OCI-LY1 (cell line): ENCODE measurements around the gene GAK.

Source experiments
- H2AFZ ChIP-seq: fragments of 200-600 bp; sonication (generic), shearing (Covaris generic); 2 replicates; pipeline ENCODE4 v1.6.0; 2014; ENCODE audit warnings: antibody characterized with exemption, mild to moderate bottlenecking, low read length
- H3F3A ChIP-seq: fragments of 200-600 bp; sonication (generic), shearing (Covaris generic); 2 replicates; pipeline ENCODE4 v1.6.0; 2014; ENCODE audit warnings: mild to moderate bottlenecking, antibody characterized with exemption, low read length, moderate library complexity; ENCODE audit not compliant: insufficient read depth
- H3K27ac ChIP-seq: fragments of 200-600 bp; sonication (generic); 2 replicates; pipeline ENCODE4 v1.5.1; 2014; ENCODE audit warnings: low read length, mixed run types, mild to moderate bottlenecking, low read depth; ENCODE audit not compliant: poor library complexity, severe bottlenecking
- H3K27me3 ChIP-seq: fragments of 200-600 bp; sonication (generic); 2 replicates; pipeline ENCODE4 v1.6.0; 2014; ENCODE audit warnings: antibody characterized with exemption, mild to moderate bottlenecking, low read length, moderate library complexity; ENCODE audit not compliant: insufficient read depth
- H3K36me3 ChIP-seq: fragments of 200-600 bp; sonication (generic); 2 replicates; pipeline ENCODE4 v1.6.1; 2014; ENCODE audit warnings: mild to moderate bottlenecking, antibody characterized with exemption, low read length, moderate library complexity, mixed read lengths; ENCODE audit not compliant: insufficient read depth
- H3K4me1 ChIP-seq: fragments of 200-600 bp; sonication (generic); 2 replicates; pipeline ENCODE4 v1.5.1; 2014; ENCODE audit warnings: mild to moderate bottlenecking, low read length, moderate library complexity; ENCODE audit not compliant: insufficient read depth, severe bottlenecking
- H3K4me2 ChIP-seq: fragments of 200-600 bp; sonication (generic), shearing (Covaris generic); 2 replicates; pipeline ENCODE4 v1.6.1; 2014; ENCODE audit warnings: low read length
- H3K4me3 ChIP-seq: fragments of 200-600 bp; sonication (generic); 2 replicates; pipeline ENCODE4 v1.5.1; 2014; ENCODE audit warnings: low read length, low read depth, mild to moderate bottlenecking, mixed read lengths; ENCODE audit not compliant: poor library complexity, severe bottlenecking
- H3K79me2 ChIP-seq: fragments of 200-600 bp; shearing (Covaris generic); 2 replicates; pipeline ENCODE4 v1.6.1; 2016; ENCODE audit warnings: mixed run types, low read length, mixed read lengths; ENCODE audit not compliant: insufficient read depth
- H3K9ac ChIP-seq: fragments of 200-600 bp; sonication (generic), shearing (Covaris generic); 2 replicates; pipeline ENCODE4 v1.6.1; 2014; ENCODE audit warnings: mild to moderate bottlenecking, low read length, mixed read lengths
- H3K9me2 ChIP-seq: fragments of 200-600 bp; sonication (generic), shearing (Covaris generic); 2 replicates; pipeline ENCODE4 v1.6.1; 2014; ENCODE audit warnings: low read depth, mild to moderate bottlenecking, low read length, mixed read lengths
- H3K9me3 ChIP-seq: fragments of 200-600 bp; shearing (Covaris generic); 2 replicates; pipeline ENCODE4 v1.6.1; 2014; ENCODE audit warnings: low read length, mixed read lengths
- H4K20me1 ChIP-seq: fragments of 200-600 bp; sonication (generic), shearing (Covaris generic); 2 replicates; pipeline ENCODE4 v1.6.0; 2016; ENCODE audit warnings: mild to moderate bottlenecking, low read length; ENCODE audit not compliant: insufficient read depth
- CTCF ChIP-seq: fragments of 200-600 bp; sonication (generic), shearing (Covaris generic); IDR thresholded peaks from 2 replicates; pipeline ENCODE4 v1.5.1; 2017; ENCODE audit warnings: mild to moderate bottlenecking, antibody characterized with exemption, low read length, moderate library complexity, mixed read lengths
- EZH2 ChIP-seq: fragments of 200-600 bp; sonication (generic), shearing (Covaris generic); IDR thresholded peaks from 2 replicates; pipeline ENCODE4 v1.8.0; 2017; ENCODE audit warnings: borderline replicate concordance, mixed run types, mild to moderate bottlenecking, antibody characterized with exemption, low read length, moderate library complexity, mixed read lengths

The GAK gene

GRCh38 chr4:828641-829271 lies 103.4 kb downstream of the GAK start:
- Histone ChIP-seq H4K20me1 (no peaks in the 10 kb centered on the region), H3K4me3 (no peak overlapping the region), H3K27me3 (no peaks in the 10 kb centered on the region), H3F3A (no peaks in the 10 kb centered on the region), H2AFZ (no peak overlapping the region), H3K9me3 (no peaks in the 10 kb centered on the region), H3K4me2 (no peak overlapping the region), H3K36me3 (no peaks in the 10 kb centered on the region), H3K9me2 (no peaks in the 10 kb centered on the region), H3K27ac (no peak overlapping the region), H3K4me1 (no peaks in the 10 kb centered on the region), H3K79me2 (no peaks in the 10 kb centered on the region), H3K9ac (no peak overlapping the region)
- TF ChIP-seq EZH2 = no peak
- no peak for TF ChIP-seq CTCF

GRCh38 chr4:827209-828081 lies 104.7 kb downstream of the GAK start:
- no peak overlapping the region for H3K27ac ChIP-seq
- TF ChIP-seq CTCF (no peak), EZH2 (no peak)
- H3K9ac ChIP-seq = no peak overlapping the region
- H3K79me2 ChIP-seq = no peaks in the 10 kb centered on the region
- no peak overlapping the region for H3K4me3 ChIP-seq
- no peak overlapping the region for H3K4me2 ChIP-seq
- H3K9me2 ChIP-seq = no peaks in the 10 kb centered on the region
- H4K20me1 ChIP-seq = no peaks in the 10 kb centered on the region
- no peak overlapping the region for H2AFZ ChIP-seq
- no peaks in the 10 kb centered on the region for H3K27me3 ChIP-seq
- no peaks in the 10 kb centered on the region for H3K4me1 ChIP-seq
- H3K9me3 ChIP-seq = no peaks in the 10 kb centered on the region
- no peaks in the 10 kb centered on the region for H3F3A ChIP-seq
- no peaks in the 10 kb centered on the region for H3K36me3 ChIP-seq

GRCh38 chr4:826508-827208 lies 105.5 kb downstream of the GAK start:
- Histone ChIP-seq H3K79me2 (no peaks in the 10 kb centered on the region), H3K4me1 (no peaks in the 10 kb centered on the region), H3K4me3 (no peak overlapping the region), H3K9me3 (no peaks in the 10 kb centered on the region), H3F3A (no peaks in the 10 kb centered on the region), H3K27me3 (no peaks in the 10 kb centered on the region), H3K9me2 (no peaks in the 10 kb centered on the region), H3K27ac (no peak overlapping the region), H2AFZ (no peak overlapping the region), H3K4me2 (no peak overlapping the region), H4K20me1 (no peaks in the 10 kb centered on the region), H3K9ac (no peak overlapping the region), H3K36me3 (no peaks in the 10 kb centered on the region)
- TF ChIP-seq EZH2 (no peak), CTCF (no peak)
